HG02852 (cell line): ENCODE results near the gene OTUD7B.

Experiments
- ATAC-seq: cut with Tn5 transposase; IDR thresholded peaks from one replicate; pipeline ENCODE4 v1.9.1; 2021; ENCODE audit warnings: mild to moderate bottlenecking, moderate library complexity; ENCODE audit not compliant: unreplicated experiment

OTUD7B gene

GRCh38 chr1:149925345-149925744 is 85.2 kb downstream of the OTUD7B start:
- no peak for ATAC-seq

GRCh38 chr1:149923626-149924025 is 86.9 kb downstream of the OTUD7B start:
- no peak for ATAC-seq

GRCh38 chr1:149917571-149918144 is 92.9 kb downstream of the OTUD7B start, which contains the start of gene SV2A:
Gene SV2A, minus strand, starts transcription at chr1:149917844. Its CDS starts 4,004 bp downstream, at chr1:149913840.
- ATAC-seq, result no peak

DNA sequence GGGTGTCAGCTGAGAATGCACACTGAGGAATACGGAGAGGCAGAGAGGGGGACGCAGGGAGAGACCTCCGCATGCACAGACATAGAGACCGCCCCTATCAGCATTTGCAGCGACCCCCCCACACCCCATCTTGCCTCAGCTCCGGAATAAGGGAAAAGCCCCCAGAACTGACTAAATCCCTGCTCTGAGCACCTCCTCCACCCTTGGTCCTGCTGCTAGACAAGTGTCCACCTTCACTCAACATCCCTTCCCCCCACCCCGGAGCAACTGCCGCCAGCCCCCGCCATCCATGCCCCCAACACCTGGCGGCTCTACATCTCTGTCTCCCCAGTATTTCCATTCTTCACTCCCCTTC is 93.7 kb downstream of the OTUD7B start:
- ATAC-seq, result no peak

DNA sequence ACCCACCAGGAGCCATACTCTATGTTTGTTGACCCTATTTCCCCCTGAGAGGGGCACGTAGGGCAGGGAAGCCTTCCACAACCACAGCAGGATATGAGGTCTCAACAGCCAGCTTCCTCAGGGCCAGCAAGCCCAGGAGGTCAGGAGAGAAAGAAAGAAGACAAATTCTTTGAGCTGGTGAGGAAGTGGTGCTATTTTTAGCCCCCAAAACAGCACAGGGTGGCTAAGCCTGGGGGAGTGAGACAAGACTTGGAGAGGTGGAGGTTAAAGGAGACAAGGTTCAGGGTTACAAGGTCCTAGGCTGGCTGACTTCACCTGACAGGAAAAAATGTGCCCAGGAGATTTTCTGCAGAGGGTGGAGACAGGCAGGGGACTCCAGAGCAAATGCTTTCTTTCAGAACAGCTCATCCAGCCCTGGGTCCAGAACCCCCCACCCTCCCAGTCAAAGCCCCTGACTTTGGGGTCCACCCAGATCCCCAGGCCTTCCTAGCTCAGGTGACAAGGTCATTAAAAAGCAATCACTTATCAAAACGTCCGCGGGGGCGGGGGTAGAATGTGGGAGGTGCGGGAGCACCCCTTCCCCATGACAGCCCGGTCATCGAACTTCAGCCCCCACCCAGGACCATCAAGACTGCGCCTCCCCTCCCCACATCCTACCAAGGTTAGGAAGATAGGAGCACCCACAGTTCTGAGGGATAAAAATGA is 94.2 kb downstream of the OTUD7B start:
- no peak for ATAC-seq

DNA sequence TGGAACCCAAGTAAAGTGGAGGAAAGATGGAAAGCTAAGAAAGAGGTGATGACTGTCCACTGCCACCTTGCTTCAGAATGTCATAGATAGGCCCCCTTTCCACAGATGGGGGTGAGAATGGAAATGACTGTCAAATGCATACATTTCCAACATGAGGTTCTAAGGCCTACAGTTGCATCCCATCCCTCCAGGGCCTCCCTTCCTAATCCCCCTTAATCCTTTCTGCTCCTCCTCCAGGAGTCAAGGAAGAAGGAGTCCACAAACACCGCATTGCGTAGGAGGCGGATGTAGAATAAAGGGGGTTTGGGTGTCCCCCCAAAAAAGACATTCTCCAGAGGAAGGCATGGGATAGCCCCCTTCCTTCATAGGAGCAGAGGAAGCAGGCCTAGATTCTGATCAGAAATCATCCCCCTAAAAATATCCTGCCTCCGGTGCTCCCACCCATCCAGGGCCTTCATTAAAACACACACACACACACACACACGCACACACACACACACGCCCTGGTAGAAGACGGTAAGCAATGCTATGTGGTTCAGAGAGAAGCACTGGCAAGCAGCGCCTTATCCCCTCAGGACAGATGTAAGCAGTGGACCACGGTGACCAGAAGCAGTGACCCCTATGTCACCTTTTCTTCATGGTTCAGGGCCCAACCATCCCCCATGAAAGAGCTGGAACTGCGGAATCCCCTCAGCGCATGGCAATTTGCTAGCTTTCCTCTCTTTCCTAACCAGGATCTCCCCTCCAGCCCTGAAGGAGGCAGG is 94.9 kb downstream of the OTUD7B start:
- no peak for ATAC-seq

DNA sequence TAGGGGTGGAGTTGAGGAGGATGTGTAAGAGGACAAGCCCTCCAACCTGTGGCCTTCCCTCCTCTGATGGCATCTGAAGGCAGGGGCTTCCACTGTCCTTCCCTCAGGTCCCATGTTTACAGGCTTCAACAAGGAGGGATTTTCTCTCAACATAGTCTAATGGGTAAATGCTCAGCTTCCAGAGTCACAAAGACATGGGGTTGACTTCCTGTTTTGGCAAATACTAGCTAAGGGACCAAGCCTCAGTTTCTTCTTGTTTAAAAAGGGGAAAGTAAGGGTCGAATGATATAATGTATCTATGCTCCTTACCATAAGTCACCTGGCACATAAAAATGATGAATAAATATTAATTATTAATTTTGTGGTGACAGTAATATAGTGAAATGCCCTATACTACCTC is 96.0 kb downstream of the OTUD7B start:
- ATAC-seq, result no peak

- no peak for ATAC-seq
Measured at GRCh38 chr1:149906570-149907075, 103.9 kb downstream of the OTUD7B start.

DNA sequence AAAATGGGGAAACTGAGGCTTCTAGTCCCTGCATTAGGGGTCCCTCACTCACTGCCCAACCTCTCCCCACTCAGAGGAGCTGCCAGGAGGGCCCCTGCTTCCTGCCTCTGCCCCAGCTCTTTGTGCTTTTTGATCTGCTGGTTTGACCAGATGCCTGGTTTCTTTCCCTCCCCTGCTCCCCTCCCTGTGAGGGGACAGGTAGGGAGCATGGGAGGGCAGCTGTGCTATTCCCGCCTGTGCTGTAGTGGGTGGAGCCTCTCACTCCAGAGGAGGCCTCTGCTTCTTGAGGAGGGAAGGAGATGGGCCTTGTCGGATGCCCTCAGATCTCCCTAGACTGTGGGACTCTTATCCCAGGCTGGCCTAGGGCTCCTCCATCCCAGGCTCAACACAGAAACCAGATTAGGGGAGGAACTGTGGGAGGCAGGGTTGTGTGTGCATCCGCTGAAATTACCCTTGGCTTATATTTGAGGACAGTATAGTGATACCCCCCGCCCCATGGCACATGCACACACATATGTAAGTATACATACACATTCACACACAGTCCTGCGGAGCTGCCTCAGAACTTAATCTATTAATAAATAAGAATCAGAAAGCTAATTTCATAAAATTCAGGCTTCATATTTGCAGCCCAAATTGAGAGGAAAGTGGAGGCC is 106.6 kb downstream of the OTUD7B start:
- ATAC-seq, result no peak

DNA sequence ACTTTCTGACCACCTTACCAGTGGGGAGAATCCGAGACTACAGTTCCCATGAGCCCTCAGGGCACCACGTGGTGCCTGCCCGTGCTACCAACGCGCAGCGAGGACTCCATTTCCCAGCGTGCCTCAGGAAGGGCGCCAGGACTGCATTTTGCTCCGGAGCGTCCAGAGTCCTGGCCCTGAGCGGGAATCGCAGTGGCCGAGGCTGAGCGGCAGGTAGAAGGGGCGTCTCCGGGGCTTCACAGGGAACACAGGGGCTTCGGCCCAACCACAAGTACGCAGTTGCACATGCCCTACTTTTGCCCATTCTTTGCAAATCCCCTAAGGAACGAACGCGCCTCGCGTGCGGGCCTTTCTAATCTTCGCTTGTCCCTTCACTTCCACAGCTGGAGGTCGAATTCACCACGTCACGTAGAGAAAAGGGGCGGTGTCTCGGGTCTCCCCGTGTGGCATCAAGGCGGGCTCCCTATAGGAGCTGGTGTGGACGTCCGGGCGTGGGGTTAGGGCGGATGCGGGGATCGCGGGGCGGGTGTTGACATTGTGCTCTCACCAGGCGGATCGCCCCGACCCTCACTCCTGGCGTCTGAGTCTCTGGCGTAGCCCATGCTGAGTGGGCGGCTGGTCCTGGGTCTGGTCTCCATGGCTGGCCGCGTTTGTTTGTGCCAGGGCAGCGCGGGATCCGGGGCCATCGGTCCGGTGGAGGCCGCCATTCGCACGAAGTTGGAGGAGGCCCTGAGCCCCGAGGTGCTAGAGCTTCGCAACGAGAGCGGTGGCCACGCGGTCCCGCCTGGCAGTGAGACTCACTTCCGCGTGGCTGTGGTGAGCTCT is 110.9 kb downstream of the OTUD7B start, which contains the start of gene BOLA1:
Gene BOLA1 (plus strand): TSS at position 109 of the 825 bp plus-strand sequence. CDS start 492 bp downstream, at position 601.
- peak; percentile 99 for ATAC-seq

- no peak for ATAC-seq
Measured at GRCh38 chr1:149896575-149896974, 114.0 kb downstream of the OTUD7B start.

DNA sequence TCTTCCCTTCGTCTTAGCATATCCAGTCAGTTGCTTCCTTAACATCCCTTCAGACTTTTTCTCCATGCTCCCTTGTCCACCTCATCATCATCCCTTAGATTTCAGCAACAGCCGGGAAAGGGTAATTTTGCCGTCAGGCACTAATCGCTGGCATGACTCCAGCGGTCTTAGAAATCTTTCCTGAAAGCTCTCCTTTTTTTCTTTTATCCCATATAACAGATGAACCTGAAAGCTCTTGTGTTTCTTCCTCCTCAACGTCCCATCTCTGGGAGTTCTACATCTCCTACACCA is 121.6 kb downstream of the OTUD7B start:
- no peak for ATAC-seq

- peak; percentile 21 for ATAC-seq
Measured at GRCh38 chr1:149888247-149888998, 122.1 kb downstream of the OTUD7B start.
